Stimulated activated naive CD4-positive, alpha-beta T cell (primary cell): ENCODE results near the gene GNA15.

Source experiments
- DNase-seq, 6 experiments: peaks; one replicate each; lab custom pipeline; 2025; lab: John Stamatoyannopoulos, UW

Gene GNA15

DNA sequence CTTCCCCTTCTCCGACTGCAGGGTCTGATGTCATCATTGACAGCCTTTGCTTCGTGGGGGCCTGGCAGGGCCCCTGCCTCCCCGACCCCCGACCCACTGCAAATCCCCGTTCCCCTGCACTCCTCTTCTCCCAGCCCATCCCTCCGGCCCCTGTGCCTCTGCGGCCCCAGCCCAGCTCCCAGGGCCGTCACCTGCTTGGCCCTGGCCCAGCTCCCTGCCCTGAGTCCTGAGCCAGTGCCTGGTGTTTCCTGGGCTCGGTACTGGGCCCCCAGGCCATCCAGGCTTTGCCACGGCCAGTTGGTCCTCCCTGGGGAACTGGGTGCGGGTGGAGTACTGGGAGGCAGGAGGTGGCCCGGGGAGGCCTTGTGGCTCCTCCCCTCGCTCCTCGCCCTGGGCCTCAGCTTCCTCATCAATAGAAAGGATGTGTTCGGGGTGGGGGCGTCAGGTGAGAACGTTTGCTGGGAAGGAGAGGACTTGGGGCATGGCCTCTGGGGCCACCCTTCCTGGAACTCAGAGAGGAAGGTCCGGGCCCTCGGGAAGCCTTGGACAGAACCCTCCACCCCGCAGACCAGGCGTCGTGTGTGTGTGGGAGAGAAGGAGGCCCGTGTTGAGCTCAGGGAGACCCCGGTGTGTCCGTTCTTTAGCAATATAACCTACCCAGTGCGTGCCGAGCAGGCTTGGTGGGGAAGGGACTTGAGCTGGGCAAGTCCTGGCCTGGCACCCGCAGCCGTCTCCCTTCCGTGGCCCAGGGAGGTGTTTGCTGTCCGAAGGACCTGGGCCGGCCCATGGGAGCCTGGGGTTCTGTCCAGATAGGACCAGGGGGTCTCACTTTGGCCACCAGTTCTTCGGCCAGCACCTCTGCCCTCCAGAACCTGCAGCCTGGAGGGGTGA, 72.7 kb downstream of the GNA15 start:
- no peak for DNase-seq

DNA sequence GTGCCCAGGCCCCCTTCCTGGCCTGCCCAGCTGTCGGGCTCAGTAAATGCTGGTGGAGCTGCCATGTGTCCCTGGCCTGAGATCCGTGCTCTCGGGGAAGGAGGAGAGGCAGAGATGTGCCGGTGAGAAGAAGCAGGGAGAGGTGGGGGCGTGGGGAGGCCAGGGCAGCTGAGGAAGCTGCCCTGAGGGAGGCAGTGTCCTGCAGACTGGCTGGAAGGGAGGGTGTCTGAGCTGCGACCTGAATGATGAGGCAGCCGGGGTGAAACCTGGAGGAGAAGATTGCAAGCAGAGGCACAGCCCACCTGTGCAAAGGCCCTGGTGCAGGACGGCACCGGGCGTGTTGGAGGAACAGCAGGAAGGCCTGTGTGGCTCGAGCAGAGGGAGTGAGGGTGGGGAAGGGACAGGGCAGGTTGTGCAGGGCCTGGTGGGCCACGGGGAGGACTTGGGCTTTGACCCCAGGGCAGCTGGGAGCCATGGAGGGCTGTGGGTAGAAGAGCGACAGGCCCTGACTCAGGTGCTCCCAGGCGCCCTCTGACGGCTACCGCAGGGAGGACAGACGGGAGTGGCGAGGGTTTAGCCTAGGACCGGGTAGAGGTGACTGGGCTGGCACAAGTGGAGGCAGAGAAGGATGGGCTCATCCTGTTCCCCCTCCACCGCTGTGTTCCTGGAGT, 74.6 kb downstream of the GNA15 start:
- DNase-seq: peak in 5 of 6 experiments; percentile 22 to 56 (median 49)

DNA sequence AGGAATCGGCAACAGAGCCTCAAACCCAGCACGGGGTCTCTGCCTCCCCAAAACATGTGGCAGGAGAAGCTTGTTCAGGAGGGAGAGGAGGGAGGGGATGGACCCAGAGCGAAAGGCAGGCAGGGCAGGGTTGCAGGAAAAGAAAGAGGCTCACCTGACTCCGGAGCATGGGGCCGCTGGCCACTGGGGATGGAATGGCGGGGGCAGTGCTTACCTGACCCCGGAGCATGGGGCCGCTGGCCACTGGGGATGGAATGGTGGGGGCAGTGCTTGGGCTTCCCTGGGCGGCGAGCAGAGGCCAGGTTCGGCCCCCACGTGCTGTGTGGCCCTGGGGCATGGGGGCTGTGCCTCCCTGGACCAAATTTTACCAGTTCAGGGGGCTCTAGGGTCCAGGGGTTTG, 75.4 kb downstream of the GNA15 start:
- DNase-seq: no peak

DNA sequence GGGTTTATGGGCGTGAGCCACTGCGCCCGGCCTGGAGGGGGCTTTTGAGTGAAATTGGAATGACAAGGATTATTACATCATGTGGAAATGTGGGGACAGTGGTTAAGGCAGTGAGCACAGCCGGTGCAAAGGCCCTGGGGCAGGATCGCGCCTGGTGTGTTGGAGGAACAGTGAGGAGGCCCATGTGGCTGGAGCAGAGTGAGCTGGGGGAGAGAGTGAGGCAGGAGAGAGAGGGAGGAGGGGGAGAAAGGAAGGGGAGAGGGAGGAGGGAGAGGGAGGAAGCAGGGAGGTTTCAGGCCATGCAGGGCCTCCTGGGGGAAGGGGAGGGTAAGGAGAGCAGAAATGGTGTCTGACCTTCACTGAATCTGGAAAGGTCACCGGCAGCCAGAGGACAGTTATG, 77.3 kb downstream of the GNA15 start:
- no peak for DNase-seq
